HCT116 (cell line): ENCODE measurements around the gene MGAT4A. TPM values are rescaled to one million over a fixed set of nuclear protein-coding genes. Genes with fewer than 3 reads are reported as not detected.

Experiments used
- ATAC-seq: fragments of 200-7000 bp; cut with Tn5 transposase; 2 replicates; pipeline ENCODE4 v1.9.1; 2020; ENCODE audit warnings: mild to moderate bottlenecking, moderate library complexity
- BruUV-seq: library from RNA; stranded (reverse); fragments of 400-500 nt; replicated peaks from 2 replicates; lab custom pipeline; 2021; lab: Mats Ljungman, UMichigan
- CTCF ChIA-PET: fragments of 300-600 bp; sonication (Branson Sonifier 250); formaldehyde crosslinking; loops from one replicate; lab custom pipeline; 2021; ENCODE audit warnings: antibody characterized with exemption; lab: Charles Lee
- POLR2A ChIA-PET: fragments of 300-600, 350-600 bp; sonication (Branson Sonifier 250); formaldehyde crosslinking; loops from one replicate; lab custom pipeline; 2021; ENCODE audit warnings: antibody characterized with exemption; lab: Charles Lee
- RAD21 ChIA-PET, 2 experiments: fragments of 300-600 bp; sonication (Branson Sonifier 250); formaldehyde crosslinking; loops; one replicate each; lab custom pipeline; 2023; ENCODE audit warnings: low total read pairs in 2 of 2; ENCODE audit not compliant: uncharacterized antibody in 2 of 2, unreplicated experiment in 2 of 2, low non-redundant PET in 1 of 2; lab: Charles Lee
- DNase-seq: peaks from one replicate; pipeline ENCODE4 v3.0.0-alpha.2; 2010; ENCODE audit warnings: low read depth, low spot score
- H2AFZ ChIP-seq: fragments of 200-600 bp; shearing (Covaris generic), sonication (generic); 2 replicates; pipeline ENCODE4 v1.6.1; 2017; ENCODE audit warnings: low read depth, mixed run types, mixed read lengths, antibody characterized with exemption, low read length; ENCODE audit not compliant: poor library complexity, severe bottlenecking
- H3K27ac ChIP-seq: 2 replicates; pipeline ENCODE4 v1.5.1; 2012; ENCODE audit warnings: low read depth, low read length
- H3K27me3 ChIP-seq: fragments of 200-600 bp; sonication (generic); 2 replicates; pipeline ENCODE4 v1.6.1; 2016; ENCODE audit warnings: mixed run types, low read length, mixed read lengths; ENCODE audit not compliant: insufficient read depth
- H3K36me3 ChIP-seq, 2 experiments: fragments of 200-500 bp in 1 of 2; fragments of 200-600 bp in 1 of 2; sonication (Bioruptor generic) in 1 of 2; sonication (generic) in 1 of 2; 2 replicates each; pipeline versions ENCODE4 v1.5.1 to v1.6.1; 2014 to 2016; ENCODE audit warnings: low read length in 2 of 2, inconsistent platforms in 1 of 2, mixed read lengths in 1 of 2, mixed run types in 1 of 2; ENCODE audit not compliant: insufficient read depth in 2 of 2, control insufficient read depth in 1 of 2
- H3K4me1 ChIP-seq, 2 experiments: fragments of 200-600 bp in 1 of 2; sonication (generic) in 1 of 2; 2 replicates each; pipeline versions ENCODE4 v1.5.1 to v1.6.1; 2012 to 2017; ENCODE audit warnings: low read length in 2 of 2, inconsistent platforms in 1 of 2, mild to moderate bottlenecking in 1 of 2, mixed read lengths in 1 of 2, mixed run types in 1 of 2, moderate library complexity in 1 of 2; ENCODE audit not compliant: insufficient read depth in 2 of 2, control insufficient read depth in 1 of 2
- H3K4me2 ChIP-seq: fragments of 200-600 bp; sonication (generic); 2 replicates; pipeline ENCODE4 v1.6.1; 2017; ENCODE audit warnings: mixed run types, low read length, mixed read lengths
- H3K4me3 ChIP-seq, 2 experiments: fragments of 200-600 bp in 1 of 2; sonication (generic) in 1 of 2; replicated peaks in 1 of 2; 2 replicates each; pipeline ENCODE4 v1.5.1; 2011 to 2016; ENCODE audit warnings: low read length in 2 of 2, control low read depth in 1 of 2, low read depth in 1 of 2, mild to moderate bottlenecking in 1 of 2, mixed read lengths in 1 of 2, mixed run types in 1 of 2
- H3K79me2 ChIP-seq: fragments of 200-600 bp; sonication (generic); 2 replicates; pipeline ENCODE4 v1.6.1; 2017; ENCODE audit warnings: mild to moderate bottlenecking, mixed run types, low read length, moderate library complexity, mixed read lengths; ENCODE audit not compliant: insufficient read depth
- H3K9ac ChIP-seq: fragments of 200-600 bp; sonication (generic); 2 replicates; pipeline ENCODE4 v1.6.1; 2016; ENCODE audit warnings: low read length, mixed read lengths
- H3K9me2 ChIP-seq: fragments of 200-600 bp; sonication (generic), shearing (Covaris generic); 2 replicates; pipeline ENCODE4 v1.6.1; 2017; ENCODE audit warnings: mixed run types, mild to moderate bottlenecking, moderate library complexity; ENCODE audit not compliant: insufficient read depth
- H3K9me3 ChIP-seq, 2 experiments: fragments of 200-500 bp in 1 of 2; fragments of 200-600 bp in 1 of 2; sonication (Bioruptor generic) in 1 of 2; sonication (generic) in 1 of 2; 2 replicates each; pipeline ENCODE4 v1.6.1; 2014 to 2017; ENCODE audit warnings: low read length in 2 of 2, mixed read lengths in 2 of 2, inconsistent platforms in 1 of 2, low read depth in 1 of 2, mild to moderate bottlenecking in 1 of 2, mixed run types in 1 of 2, moderate library complexity in 1 of 2; ENCODE audit not compliant: control insufficient read depth in 1 of 2, insufficient read depth in 1 of 2
- H4K20me1 ChIP-seq: fragments of 200-600 bp; sonication (generic), shearing (Covaris generic); 2 replicates; pipeline ENCODE4 v1.6.1; 2017; ENCODE audit warnings: mixed run types, mild to moderate bottlenecking, moderate library complexity; ENCODE audit not compliant: insufficient read depth
- CBX3 ChIP-seq: IDR thresholded peaks from 2 replicates; pipeline ENCODE4 v1.6.1; 2012; ENCODE audit warnings: low read depth
- CEBPB ChIP-seq: IDR thresholded peaks from 2 replicates; pipeline ENCODE4 v1.6.1; 2012; ENCODE audit warnings: low read depth
- ELF1 ChIP-seq: IDR thresholded peaks from 2 replicates; pipeline ENCODE4 v1.6.1; 2012; ENCODE audit warnings: low read depth, borderline replicate concordance
- EZH2 ChIP-seq: fragments of 200-600 bp; sonication (generic); IDR thresholded peaks from 2 replicates; pipeline ENCODE4 v1.6.1; 2017; ENCODE audit warnings: antibody characterized with exemption, mixed run types
- EZH2phosphoT487 ChIP-seq: fragments of 200-600 bp; IDR thresholded peaks from 2 replicates; pipeline ENCODE4 v1.6.1; 2018; ENCODE audit warnings: antibody characterized with exemption, borderline replicate concordance
- FOSL1 ChIP-seq: IDR thresholded peaks from 2 replicates; pipeline ENCODE4 v1.6.1; 2012; ENCODE audit warnings: low read depth
- POLR2A ChIP-seq: IDR thresholded peaks from 2 replicates; pipeline ENCODE4 v1.7.0; 2011; ENCODE audit warnings: borderline replicate concordance; ENCODE audit not compliant: insufficient read depth, insufficient read length; ENCODE audit errors: extremely low read depth
- POLR2AphosphoS5 ChIP-seq: IDR thresholded peaks from 2 replicates; pipeline ENCODE4 v1.6.1; 2011; ENCODE audit warnings: mild to moderate bottlenecking, low read depth, low read length, moderate library complexity
- SP1 ChIP-seq: IDR thresholded peaks from 2 replicates; pipeline ENCODE4 v1.6.1; 2012; ENCODE audit warnings: low read depth
- SRF ChIP-seq: IDR thresholded peaks from 2 replicates; pipeline ENCODE4 v1.6.1; 2012; ENCODE audit warnings: low read depth
- TCF7L2 ChIP-seq: IDR thresholded peaks from 2 replicates; pipeline ENCODE4 v1.7.0; 2011; ENCODE audit warnings: borderline replicate concordance, inconsistent platforms; ENCODE audit not compliant: insufficient read depth, insufficient read length; ENCODE audit errors: extremely low read depth
- YY1 ChIP-seq: IDR thresholded peaks from 2 replicates; pipeline ENCODE4 v1.6.1; 2011; ENCODE audit warnings: low read length, low read depth, moderate library complexity, mild to moderate bottlenecking; ENCODE audit not compliant: insufficient replicate concordance; ENCODE audit errors: extremely low read depth
- ZFX ChIP-seq: fragments of 450-650 bp; IDR thresholded peaks from 2 replicates; pipeline ENCODE4 v1.6.1; 2017
- ZNF274 ChIP-seq: fragments of 200-500 bp; sonication (Bioruptor generic); IDR thresholded peaks from 2 replicates; pipeline ENCODE4 v1.6.1; 2014; ENCODE audit warnings: mild to moderate bottlenecking, low read depth, low read length, inconsistent platforms
- intact Hi-C: fragments of 100-400 bp; cut with micrococcal nuclease; formaldehyde crosslinking; loops from 2 replicates; pipeline ENCODE4 v1.10.0; 2022
- total RNA-seq: library from RNA; stranded (reverse); gene quantifications from one replicate; pipeline ENCODE4 v1.2.1, GENCODE V29; 2021; ENCODE audit not compliant: unreplicated experiment
- TF ChIP-seq, protein P1 (sequence below): IDR thresholded peaks from 2 replicates; pipeline ENCODE4 v1.6.1; 2012; ENCODE audit warnings: low read depth
- TF ChIP-seq, protein P2 (sequence below): IDR thresholded peaks from 2 replicates; pipeline ENCODE4 v1.6.1; 2012
- TF ChIP-seq, protein P3 (sequence below): IDR thresholded peaks from 2 replicates; pipeline ENCODE4 v1.6.1; 2011; ENCODE audit warnings: mild to moderate bottlenecking, low read length, moderate library complexity; ENCODE audit not compliant: insufficient replicate concordance; ENCODE audit errors: extremely low read depth

MGAT4A gene
- total RNA-seq, 1 experiment from 2014 or later = 10.2 TPM

DNA sequence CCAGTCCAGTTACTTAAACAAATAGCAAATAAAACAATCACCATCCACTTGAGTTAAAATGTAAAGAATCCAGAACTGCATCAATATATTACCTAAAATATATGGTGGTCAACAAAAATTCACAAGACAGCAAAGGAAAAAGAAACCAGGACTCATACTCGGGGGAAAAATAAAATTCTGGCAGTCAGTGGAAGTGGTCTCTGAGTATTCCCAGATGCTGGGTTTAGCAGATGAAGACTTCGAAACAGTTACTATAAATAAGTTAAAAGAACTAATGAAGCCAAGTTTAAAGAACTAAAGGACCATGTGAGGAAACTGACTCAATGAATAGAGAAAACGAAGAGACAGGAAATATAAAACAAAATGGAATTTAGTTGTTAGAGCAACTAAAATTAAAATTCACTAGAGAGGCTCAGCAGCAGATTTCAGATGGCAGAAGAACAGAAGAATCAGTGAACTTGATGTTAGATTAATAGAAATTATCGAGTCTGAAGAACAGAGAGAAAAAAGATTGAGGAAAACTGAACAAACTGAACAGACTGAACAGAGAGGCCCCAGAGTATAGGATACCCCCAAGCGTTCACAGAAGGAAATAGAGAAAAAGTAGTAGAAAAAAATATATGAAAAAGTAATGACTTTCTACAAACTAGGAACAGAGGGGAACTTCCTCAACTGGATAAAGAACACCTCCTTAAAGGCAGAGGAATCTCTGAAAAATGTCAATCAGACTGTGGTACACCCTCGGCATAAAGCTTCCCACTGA is 27.9 kb downstream of the MGAT4A start:
- H3K4me2 ChIP-seq = no peak overlapping the region
- intact Hi-C loops = no loop called here
- no peaks in the 10 kb centered on the region for H4K20me1 ChIP-seq
- no peaks in the 10 kb centered on the region for H3K9me2 ChIP-seq
- H3K4me1 ChIP-seq = no peaks in the 10 kb centered on the region
- H2AFZ ChIP-seq = no peak overlapping the region
- POLR2A ChIA-PET = no interaction called here
- CTCF ChIA-PET = no interaction called here
- no peak overlapping the region for H3K4me3 ChIP-seq
- no peak overlapping the region for H3K9ac ChIP-seq
- H3K27me3 ChIP-seq = no peaks in the 10 kb centered on the region
- H3K79me2 ChIP-seq = no peaks in the 10 kb centered on the region
- ATAC-seq = no peak
- H3K9me3 ChIP-seq = no peaks in the 10 kb centered on the region
- no peak overlapping the region for H3K27ac ChIP-seq
- no peak for DNase-seq
- BruUV-seq = no TSS peak
- no peaks in the 10 kb centered on the region for H3K36me3 ChIP-seq
- RAD21 ChIA-PET = no interaction called here
- no peak for TF ChIP-seq CBX3
- TF ChIP-seq FOSL1 = no peak
- no peak for TF ChIP-seq POLR2AphosphoS5
- no peak for TF ChIP-seq YY1
- no peak for TF ChIP-seq ELF1
- TF ChIP-seq ZNF274 = no peak
- TF ChIP-seq ZFX = no peak
- TF ChIP-seq POLR2A = no peak
- no peak for TF ChIP-seq EZH2
- TF ChIP-seq, protein P1, sequence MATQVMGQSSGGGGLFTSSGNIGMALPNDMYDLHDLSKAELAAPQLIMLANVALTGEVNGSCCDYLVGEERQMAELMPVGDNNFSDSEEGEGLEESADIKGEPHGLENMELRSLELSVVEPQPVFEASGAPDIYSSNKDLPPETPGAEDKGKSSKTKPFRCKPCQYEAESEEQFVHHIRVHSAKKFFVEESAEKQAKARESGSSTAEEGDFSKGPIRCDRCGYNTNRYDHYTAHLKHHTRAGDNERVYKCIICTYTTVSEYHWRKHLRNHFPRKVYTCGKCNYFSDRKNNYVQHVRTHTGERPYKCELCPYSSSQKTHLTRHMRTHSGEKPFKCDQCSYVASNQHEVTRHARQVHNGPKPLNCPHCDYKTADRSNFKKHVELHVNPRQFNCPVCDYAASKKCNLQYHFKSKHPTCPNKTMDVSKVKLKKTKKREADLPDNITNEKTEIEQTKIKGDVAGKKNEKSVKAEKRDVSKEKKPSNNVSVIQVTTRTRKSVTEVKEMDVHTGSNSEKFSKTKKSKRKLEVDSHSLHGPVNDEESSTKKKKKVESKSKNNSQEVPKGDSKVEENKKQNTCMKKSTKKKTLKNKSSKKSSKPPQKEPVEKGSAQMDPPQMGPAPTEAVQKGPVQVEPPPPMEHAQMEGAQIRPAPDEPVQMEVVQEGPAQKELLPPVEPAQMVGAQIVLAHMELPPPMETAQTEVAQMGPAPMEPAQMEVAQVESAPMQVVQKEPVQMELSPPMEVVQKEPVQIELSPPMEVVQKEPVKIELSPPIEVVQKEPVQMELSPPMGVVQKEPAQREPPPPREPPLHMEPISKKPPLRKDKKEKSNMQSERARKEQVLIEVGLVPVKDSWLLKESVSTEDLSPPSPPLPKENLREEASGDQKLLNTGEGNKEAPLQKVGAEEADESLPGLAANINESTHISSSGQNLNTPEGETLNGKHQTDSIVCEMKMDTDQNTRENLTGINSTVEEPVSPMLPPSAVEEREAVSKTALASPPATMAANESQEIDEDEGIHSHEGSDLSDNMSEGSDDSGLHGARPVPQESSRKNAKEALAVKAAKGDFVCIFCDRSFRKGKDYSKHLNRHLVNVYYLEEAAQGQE = no peak
- TF ChIP-seq, protein P2, sequence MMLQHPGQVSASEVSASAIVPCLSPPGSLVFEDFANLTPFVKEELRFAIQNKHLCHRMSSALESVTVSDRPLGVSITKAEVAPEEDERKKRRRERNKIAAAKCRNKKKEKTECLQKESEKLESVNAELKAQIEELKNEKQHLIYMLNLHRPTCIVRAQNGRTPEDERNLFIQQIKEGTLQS = no peak
- no peak for TF ChIP-seq TCF7L2
- TF ChIP-seq EZH2phosphoT487 = no peak
- TF ChIP-seq, protein P3, sequence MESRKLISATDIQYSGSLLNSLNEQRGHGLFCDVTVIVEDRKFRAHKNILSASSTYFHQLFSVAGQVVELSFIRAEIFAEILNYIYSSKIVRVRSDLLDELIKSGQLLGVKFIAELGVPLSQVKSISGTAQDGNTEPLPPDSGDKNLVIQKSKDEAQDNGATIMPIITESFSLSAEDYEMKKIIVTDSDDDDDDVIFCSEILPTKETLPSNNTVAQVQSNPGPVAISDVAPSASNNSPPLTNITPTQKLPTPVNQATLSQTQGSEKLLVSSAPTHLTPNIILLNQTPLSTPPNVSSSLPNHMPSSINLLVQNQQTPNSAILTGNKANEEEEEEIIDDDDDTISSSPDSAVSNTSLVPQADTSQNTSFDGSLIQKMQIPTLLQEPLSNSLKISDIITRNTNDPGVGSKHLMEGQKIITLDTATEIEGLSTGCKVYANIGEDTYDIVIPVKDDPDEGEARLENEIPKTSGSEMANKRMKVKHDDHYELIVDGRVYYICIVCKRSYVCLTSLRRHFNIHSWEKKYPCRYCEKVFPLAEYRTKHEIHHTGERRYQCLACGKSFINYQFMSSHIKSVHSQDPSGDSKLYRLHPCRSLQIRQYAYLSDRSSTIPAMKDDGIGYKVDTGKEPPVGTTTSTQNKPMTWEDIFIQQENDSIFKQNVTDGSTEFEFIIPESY = no peak
- no peak for TF ChIP-seq SRF
- no peak for TF ChIP-seq SP1
- no peak for TF ChIP-seq CEBPB
